MV-4-11 (cell line): Measurements from ENCODE around the gene WDR70.
"Not testable (repeated sequence)": the region's sequence is repeated elsewhere in the genome, so short reads cannot be mapped to it uniquely, and the experiment has no call there.

ENCODE experiments used
- DNase-seq: peaks from one replicate; lab custom pipeline; 2025; lab: John Stamatoyannopoulos, UW

WDR70 gene

GRCh38 chr5:37454402-37455055 lies 75.4 kb downstream of the WDR70 start:
- DNase-seq = not testable (repeated sequence)

GRCh38 chr5:37463191-37464051 lies 84.3 kb downstream of the WDR70 start:
- peak; percentile 88 for DNase-seq

GRCh38 chr5:37464581-37464980 lies 85.5 kb downstream of the WDR70 start:
- DNase-seq = not testable (repeated sequence)

- DNase-seq = not testable (repeated sequence)
These were observed 90.3 kb downstream of the WDR70 start for GRCh38 chr5:37469383-37469782.

- DNase-seq = no peak
These were observed 92.6 kb downstream of the WDR70 start for GRCh38 chr5:37471666-37472197.

- DNase-seq = no peak
These were observed 98.3 kb downstream of the WDR70 start for GRCh38 chr5:37477426-37477825.

GRCh38 chr5:37478121-37478894 lies 99.2 kb downstream of the WDR70 start:
- DNase-seq = no peak

GRCh38 chr5:37481395-37481794 lies 102.3 kb downstream of the WDR70 start:
- DNase-seq = not testable (repeated sequence)

- DNase-seq = peak; percentile 35
These were observed 111.1 kb downstream of the WDR70 start for GRCh38 chr5:37490120-37490810.

GRCh38 chr5:37490931-37491330 lies 111.8 kb downstream of the WDR70 start:
- DNase-seq = no peak

- no peak for DNase-seq
These were observed 113.8 kb downstream of the WDR70 start for GRCh38 chr5:37492778-37493555.

- no peak for DNase-seq
These were observed 115.6 kb downstream of the WDR70 start for GRCh38 chr5:37494756-37495155.

- DNase-seq = peak; percentile 18
These were observed 116.1 kb downstream of the WDR70 start for GRCh38 chr5:37495210-37495609.

GRCh38 chr5:37495668-37496347 lies 116.7 kb downstream of the WDR70 start:
- DNase-seq = no peak

GRCh38 chr5:37496902-37497445 lies 117.9 kb downstream of the WDR70 start:
- DNase-seq = no peak

- no peak for DNase-seq
These were observed 122.0 kb downstream of the WDR70 start for GRCh38 chr5:37501152-37501551.

- DNase-seq = no peak
These were observed 127.1 kb downstream of the WDR70 start for GRCh38 chr5:37506241-37506640.

- DNase-seq = no peak
These were observed 127.6 kb downstream of the WDR70 start for GRCh38 chr5:37506722-37507121.

GRCh38 chr5:37511646-37512045 lies 132.5 kb downstream of the WDR70 start:
- no peak for DNase-seq

GRCh38 chr5:37514946-37515345 lies 135.8 kb downstream of the WDR70 start:
- no peak for DNase-seq
